Neural progenitor cell (in vitro differentiated cells): ENCODE results near the gene SCAI.

ENCODE experiments used
- CTCF ChIP-seq: fragments of 200-600 bp; sonication (generic); IDR thresholded peaks from 2 replicates; pipeline ENCODE4 v1.5.1; 2017; ENCODE audit warnings: antibody characterized with exemption, mild to moderate bottlenecking
- EZH2 ChIP-seq: fragments of 200-600 bp; sonication (generic); IDR thresholded peaks from 2 replicates; pipeline ENCODE4 v1.6.1; 2017; ENCODE audit warnings: antibody characterized with exemption, mild to moderate bottlenecking, moderate library complexity
- EZH2phosphoT487 ChIP-seq: fragments of 200-600 bp; sonication (generic); IDR thresholded peaks from 2 replicates; pipeline ENCODE4 v1.6.1; 2017; ENCODE audit warnings: antibody characterized with exemption

DNA sequence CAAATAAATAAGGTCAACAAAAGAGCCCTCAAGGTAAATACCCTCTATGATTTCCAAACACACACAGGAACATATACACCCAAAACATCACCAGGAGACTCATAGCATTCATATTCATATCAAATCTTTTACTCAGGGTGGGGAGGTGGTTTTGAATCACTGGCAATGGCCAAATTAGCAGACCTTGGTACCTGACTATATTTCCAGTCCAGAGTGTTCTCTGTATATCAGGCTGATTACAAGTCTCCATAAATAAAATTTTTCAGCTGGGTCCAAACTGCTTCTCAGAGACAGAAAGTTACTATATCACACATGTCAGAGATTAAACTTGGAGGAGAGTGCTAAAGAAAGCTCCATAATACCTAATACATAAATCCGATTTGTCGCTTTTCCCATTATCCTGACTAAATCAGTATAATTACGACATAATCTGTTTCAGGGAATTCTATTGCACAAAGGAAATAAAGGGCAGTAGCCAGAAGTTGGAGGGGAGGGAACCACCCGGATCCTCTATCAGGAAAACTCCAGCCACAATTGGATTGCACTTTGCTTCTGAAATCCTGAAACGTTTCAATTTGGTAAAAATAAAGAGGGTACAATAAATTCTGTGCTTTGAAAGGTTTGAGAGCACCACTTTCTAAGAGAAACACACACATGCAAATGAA, 195.5 kb downstream of the SCAI start:
- no peak for TF ChIP-seq CTCF
- no peak for TF ChIP-seq EZH2
- TF ChIP-seq EZH2phosphoT487 = no peak
